ENCODE data around the gene HES5. TPM values are rescaled to one million over a fixed set of nuclear protein-coding genes. Genes with fewer than 3 reads are reported as not detected.

The HES5 gene
- total RNA-seq, 2 donors from 2014 or later: 2.6 TPM; not detected in 1

DNA sequence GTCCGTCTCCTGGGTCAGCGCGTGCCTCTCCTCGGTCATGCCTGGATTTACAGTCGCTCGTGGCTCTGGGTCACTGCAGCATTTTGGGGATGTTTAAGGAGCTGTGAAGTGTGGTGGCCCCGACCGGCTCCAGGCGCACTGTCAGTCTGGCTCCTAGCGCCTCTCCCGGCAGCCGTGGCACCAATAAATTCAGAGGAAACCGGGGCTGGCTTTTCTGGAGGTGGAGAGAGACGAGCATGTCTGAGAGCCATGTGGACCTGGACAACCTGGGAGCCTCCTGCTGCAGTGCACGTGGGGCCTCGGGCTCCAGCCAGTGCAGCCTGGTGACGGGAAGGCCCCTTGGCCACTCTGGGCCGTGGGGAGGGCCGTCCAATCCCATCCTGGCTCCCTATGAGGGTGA, 36.8 kb downstream of the HES5 start:
- peaks cover 7% of the 10 kb centered on the region for H3K4me1 ChIP-seq (replicated peaks)

GRCh38 chr1:2492091-2492490, 38.0 kb downstream of the HES5 start:
- Histone ChIP-seq H3K4me1 (replicated peaks) (peaks cover 7% of the 10 kb centered on the region), H3K27me3 (replicated peaks; ENCODE audit: insufficient read depth) (no peaks in the 10 kb centered on the region), H3K9me3 (no peaks in the 10 kb centered on the region), H3K4me3 (no peak overlapping the region), H3K27ac (no peak overlapping the region), H3K36me3 (no peaks in the 10 kb centered on the region)
- TF ChIP-seq POLR2AphosphoS5 (IDR thresholded peaks at IDR 0.05) (no peak), POLR2A (IDR thresholded peaks at IDR 0.05) (no peak)
- TF ChIP-seq, protein P1, sequence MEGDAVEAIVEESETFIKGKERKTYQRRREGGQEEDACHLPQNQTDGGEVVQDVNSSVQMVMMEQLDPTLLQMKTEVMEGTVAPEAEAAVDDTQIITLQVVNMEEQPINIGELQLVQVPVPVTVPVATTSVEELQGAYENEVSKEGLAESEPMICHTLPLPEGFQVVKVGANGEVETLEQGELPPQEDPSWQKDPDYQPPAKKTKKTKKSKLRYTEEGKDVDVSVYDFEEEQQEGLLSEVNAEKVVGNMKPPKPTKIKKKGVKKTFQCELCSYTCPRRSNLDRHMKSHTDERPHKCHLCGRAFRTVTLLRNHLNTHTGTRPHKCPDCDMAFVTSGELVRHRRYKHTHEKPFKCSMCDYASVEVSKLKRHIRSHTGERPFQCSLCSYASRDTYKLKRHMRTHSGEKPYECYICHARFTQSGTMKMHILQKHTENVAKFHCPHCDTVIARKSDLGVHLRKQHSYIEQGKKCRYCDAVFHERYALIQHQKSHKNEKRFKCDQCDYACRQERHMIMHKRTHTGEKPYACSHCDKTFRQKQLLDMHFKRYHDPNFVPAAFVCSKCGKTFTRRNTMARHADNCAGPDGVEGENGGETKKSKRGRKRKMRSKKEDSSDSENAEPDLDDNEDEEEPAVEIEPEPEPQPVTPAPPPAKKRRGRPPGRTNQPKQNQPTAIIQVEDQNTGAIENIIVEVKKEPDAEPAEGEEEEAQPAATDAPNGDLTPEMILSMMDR (IDR thresholded peaks at IDR 0.05): no peak
- DNase-seq (ENCODE audit: low spot score): no peak
- WGBS: 74% methylated on average over 13 of the region's 13 CpGs
- intact Hi-C loops (cut with DNase I): no loop called here

More for the DNA sequence above, 36.8 kb downstream of the HES5 start:
- Histone ChIP-seq H3K4me3 (no peak overlapping the region), H3K9me3 (no peaks in the 10 kb centered on the region), H3K27ac (peak overlapping the region in 1 of 2 donors; percentile 74), H3K36me3 (no peaks in the 10 kb centered on the region), H3K27me3 (replicated peaks; ENCODE audit: insufficient read depth) (no peaks in the 10 kb centered on the region)
- 52% methylated on average over 19 of the region's 19 CpGs for WGBS
- DNase-seq (ENCODE audit: low spot score): no peak
- TF ChIP-seq, protein P1 (IDR thresholded peaks at IDR 0.05): no peak
- no peak for TF ChIP-seq POLR2AphosphoS5 (IDR thresholded peaks at IDR 0.05)
- no peak for TF ChIP-seq POLR2A (IDR thresholded peaks at IDR 0.05)
- intact Hi-C loops (cut with DNase I): no loop called here

DNA sequence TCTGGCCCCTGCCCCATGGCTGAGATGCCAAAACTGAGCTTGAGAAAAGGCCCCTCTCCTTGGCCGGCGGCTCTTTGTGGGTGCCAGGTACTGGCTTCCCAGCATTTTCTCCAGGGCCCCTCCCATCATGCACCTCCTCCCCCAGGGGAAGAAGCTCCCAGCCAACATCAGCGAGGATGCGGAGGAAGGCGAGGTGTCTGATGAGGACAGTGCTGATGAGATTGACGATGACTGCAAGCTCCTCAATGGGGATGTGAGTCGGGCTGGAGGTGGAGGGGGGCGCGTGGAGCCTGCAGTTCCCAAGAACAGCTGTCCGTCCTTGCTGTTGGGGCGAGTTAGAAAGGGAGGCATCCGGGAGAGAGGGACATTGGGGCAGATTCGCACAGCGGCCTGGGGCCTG, 40.4 kb downstream of the HES5 start:
- DNase-seq (ENCODE audit: low spot score): no peak
- intact Hi-C loops (cut with DNase I): no loop called here
- no peaks in the 10 kb centered on the region for H3K36me3 ChIP-seq
- no peak overlapping the region for H3K27ac ChIP-seq
- no peak overlapping the region for H3K4me3 ChIP-seq
- H3K27me3 ChIP-seq (replicated peaks; ENCODE audit: insufficient read depth): no peaks in the 10 kb centered on the region
- WGBS: 92% methylated on average over 14 of the region's 14 CpGs
- no peaks in the 10 kb centered on the region for H3K9me3 ChIP-seq
- TF ChIP-seq POLR2A (IDR thresholded peaks at IDR 0.05) (no peak), POLR2AphosphoS5 (IDR thresholded peaks at IDR 0.05) (no peak)
- TF ChIP-seq, protein P1 (IDR thresholded peaks at IDR 0.05): no peak
- H3K4me1 ChIP-seq (replicated peaks): peaks cover 7% of the 10 kb centered on the region

- no peak overlapping the region for H3K4me3 ChIP-seq
- DNase-seq (ENCODE audit: low spot score): no peak
- H3K36me3 ChIP-seq: no peaks in the 10 kb centered on the region
- no peaks in the 10 kb centered on the region for H3K4me1 ChIP-seq (replicated peaks)
- TF ChIP-seq POLR2AphosphoS5 (IDR thresholded peaks at IDR 0.05) (no peak), POLR2A (IDR thresholded peaks at IDR 0.05) (no peak)
- TF ChIP-seq, protein P1 (IDR thresholded peaks at IDR 0.05): no peak
- no peaks in the 10 kb centered on the region for H3K27me3 ChIP-seq (replicated peaks; ENCODE audit: insufficient read depth)
- intact Hi-C loops (cut with DNase I): no loop called here
- no peaks in the 10 kb centered on the region for H3K9me3 ChIP-seq
- H3K27ac ChIP-seq: no peak overlapping the region
- WGBS: 93% methylated on average over 2 of the region's 2 CpGs
These were observed 41.4 kb downstream of the HES5 start for GRCh38 chr1:2488688-2489087.

GRCh38 chr1:2486558-2486957, 43.5 kb downstream of the HES5 start:
- Histone ChIP-seq H3K9me3 (no peaks in the 10 kb centered on the region), H3K27ac (no peak overlapping the region), H3K27me3 (replicated peaks; ENCODE audit: insufficient read depth) (no peaks in the 10 kb centered on the region), H3K4me3 (no peak overlapping the region), H3K36me3 (no peaks in the 10 kb centered on the region), H3K4me1 (replicated peaks) (peaks cover 4% of the 10 kb centered on the region)
- 87% methylated on average over 9 of the region's 9 CpGs for WGBS
- DNase-seq (ENCODE audit: low spot score): no peak
- TF ChIP-seq, protein P1 (IDR thresholded peaks at IDR 0.05): no peak
- TF ChIP-seq POLR2AphosphoS5 (IDR thresholded peaks at IDR 0.05) (no peak), POLR2A (IDR thresholded peaks at IDR 0.05) (no peak)
- intact Hi-C loops (cut with DNase I): no loop called here

All from prostate gland (tissue), 2 donors.